Transverse colon (tissue), 4 donors: ENCODE measurements around the gene POLK. TPM values are rescaled to one million over a fixed set of nuclear protein-coding genes. Genes with fewer than 3 reads are reported as not detected.
"Not testable (repeated sequence)": the region's sequence is repeated elsewhere in the genome, so short reads cannot be mapped to it uniquely, and the experiment has no call there.

Source experiments
- DNase-seq: peaks from one replicate; pipeline ENCODE4 v3.0.0-alpha.2; 2019
- H3K27ac ChIP-seq, 4 donors: fragments of 200-600 bp; sonication (generic); 2 replicates each; pipeline ENCODE4 v1.5.1; 2016 to 2018; ENCODE audit warnings: inconsistent platforms in 4 of 4
- H3K27me3 ChIP-seq: fragments of 200-600 bp; sonication (generic); 2 replicates; pipeline ENCODE4 v1.5.1; 2017; ENCODE audit warnings: inconsistent platforms
- H3K36me3 ChIP-seq, 4 donors: fragments of 200-600 bp; sonication (generic); 2 replicates each; pipeline ENCODE4 v1.5.1; 2017 to 2019; ENCODE audit warnings: inconsistent platforms in 4 of 4
- H3K4me1 ChIP-seq, 4 donors: fragments of 200-600 bp; sonication (generic); 2 replicates each; pipeline ENCODE4 v1.5.1; 2017 to 2020; ENCODE audit warnings: inconsistent platforms in 4 of 4
- H3K4me3 ChIP-seq, 4 donors: fragments of 200-600 bp; sonication (generic); 1 replicate in 1 of 4; 2 replicates in 3 of 4; pipeline versions ENCODE4 v1.5.1 to v1.6.1; 2017 to 2019; ENCODE audit warnings: inconsistent platforms in 4 of 4
- H3K9me3 ChIP-seq, 2 donors: fragments of 200-600 bp; sonication (generic); 2 replicates each; pipeline ENCODE4 v1.5.1; 2017 to 2019; ENCODE audit warnings: inconsistent platforms in 2 of 2
- EP300 ChIP-seq: sonication (generic); formaldehyde crosslinking; IDR thresholded peaks from one replicate; pipeline ENCODE4 v1.6.1; 2017; ENCODE audit warnings: antibody characterized with exemption, low read depth
- POLR2A ChIP-seq: fragments of 450-650 bp; IDR thresholded peaks from one replicate; pipeline ENCODE4 v1.6.1; 2016; ENCODE audit warnings: antibody characterized with exemption, mild to moderate bottlenecking, moderate library complexity
- POLR2AphosphoS5 ChIP-seq, 3 donors: sonication (generic); formaldehyde crosslinking; IDR thresholded peaks; one replicate each; pipeline ENCODE4 v1.6.1; 2016; ENCODE audit warnings: antibody characterized with exemption in 3 of 3
- WGBS, 2 donors: methylation state at CpG; one replicate each; pipeline ENCODE4 v1.1.5; 2018; ENCODE audit warnings: low coverage in 1 of 2; 5-methylcytosine and 5-hydroxymethylcytosine counted together
- in situ Hi-C, 4 donors: fragments of 200-750 bp; cut with MboI; loops; one replicate each; pipeline versions ENCODE4 v1.15.0 to v1.15.1; 2017; ENCODE audit warnings: low sequenced_read_pairs in 3 of 4, low pct_ligation_motif_present in 1 of 4, low pct_unique_long_range_greater_than_20kb in 1 of 4
- intact Hi-C: fragments of 100-400 bp; cut with DNase I; formaldehyde crosslinking; loops from one replicate; pipeline ENCODE4 v1.15.1; 2023; ENCODE audit warnings: low total_unique reads
- total RNA-seq, 4 donors: library from RNA; depleted of rRNA; stranded (reverse); fragments of >200 nt; gene quantifications; one replicate each; pipeline ENCODE4 v1.1.0, GENCODE V29; 2016
- TF ChIP-seq, protein P1 (sequence below), 5 experiments: fragments of 200-600 bp in 3 of 5; fragments of 450-650 bp in 2 of 5; sonication (generic) in 3 of 5; IDR thresholded peaks; 1 replicate in 2 of 5; 2 replicates in 3 of 5; pipeline ENCODE4 v1.5.1; 2016 to 2017; ENCODE audit warnings: antibody characterized with exemption in 5 of 5, inconsistent platforms in 3 of 5, mild to moderate bottlenecking in 2 of 5, moderate library complexity in 1 of 5

The POLK gene
- total RNA-seq, 4 donors from 2014 or later: 5.4 to 30.2 (median 18.5) TPM

GRCh38 chr5:75484605-75485004 is 27.1 kb upstream of the POLK start:
- Histone ChIP-seq H3K27ac (no peak overlapping the region), H3K36me3 (peaks cover 0 to 4% (median 0%) of the 10 kb centered on the region in 4 donors), H3K27me3 (no peaks in the 10 kb centered on the region), H3K4me1 (no peaks in the 10 kb centered on the region), H3K4me3 (no peak overlapping the region), H3K9me3 (peaks cover 0 to 26% of the 10 kb centered on the region in 2 donors)
- in situ Hi-C loops (no loop called here), intact Hi-C loops (no loop called here)
- no peak for TF ChIP-seq EP300
- TF ChIP-seq, protein P1, sequence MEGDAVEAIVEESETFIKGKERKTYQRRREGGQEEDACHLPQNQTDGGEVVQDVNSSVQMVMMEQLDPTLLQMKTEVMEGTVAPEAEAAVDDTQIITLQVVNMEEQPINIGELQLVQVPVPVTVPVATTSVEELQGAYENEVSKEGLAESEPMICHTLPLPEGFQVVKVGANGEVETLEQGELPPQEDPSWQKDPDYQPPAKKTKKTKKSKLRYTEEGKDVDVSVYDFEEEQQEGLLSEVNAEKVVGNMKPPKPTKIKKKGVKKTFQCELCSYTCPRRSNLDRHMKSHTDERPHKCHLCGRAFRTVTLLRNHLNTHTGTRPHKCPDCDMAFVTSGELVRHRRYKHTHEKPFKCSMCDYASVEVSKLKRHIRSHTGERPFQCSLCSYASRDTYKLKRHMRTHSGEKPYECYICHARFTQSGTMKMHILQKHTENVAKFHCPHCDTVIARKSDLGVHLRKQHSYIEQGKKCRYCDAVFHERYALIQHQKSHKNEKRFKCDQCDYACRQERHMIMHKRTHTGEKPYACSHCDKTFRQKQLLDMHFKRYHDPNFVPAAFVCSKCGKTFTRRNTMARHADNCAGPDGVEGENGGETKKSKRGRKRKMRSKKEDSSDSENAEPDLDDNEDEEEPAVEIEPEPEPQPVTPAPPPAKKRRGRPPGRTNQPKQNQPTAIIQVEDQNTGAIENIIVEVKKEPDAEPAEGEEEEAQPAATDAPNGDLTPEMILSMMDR (IDR thresholded peaks at IDR 0.05): no peak
- DNase-seq: no peak
- 77 to 91% methylated on average over 1 of the region's 1 CpG for WGBS, 2 donors

DNA sequence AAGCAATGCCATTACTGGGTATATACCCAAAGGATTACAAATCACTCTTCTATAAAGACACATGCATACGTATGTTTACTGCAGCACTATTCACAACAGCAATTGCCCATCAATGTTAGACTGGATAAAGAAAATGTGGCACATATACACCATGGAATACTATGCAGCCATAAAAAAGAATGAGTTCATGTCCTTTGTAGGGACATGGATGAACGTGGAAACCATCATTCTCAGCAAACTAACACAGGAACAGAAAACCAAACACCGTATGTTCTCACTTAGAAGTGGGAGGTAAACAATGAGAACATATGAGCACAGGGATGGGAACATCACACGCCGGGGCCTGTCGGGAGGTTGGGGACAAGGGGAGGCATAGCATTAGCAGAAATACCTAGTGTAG is 21.8 kb upstream of the POLK start:
- peaks cover 0 to 22% (median 1%) of the 10 kb centered on the region in 4 donors for H3K36me3 ChIP-seq
- H3K27me3 ChIP-seq, H3K4me1 ChIP-seq, H3K4me3 ChIP-seq, H3K27ac ChIP-seq, DNase-seq, in situ Hi-C loops, intact Hi-C loops: not testable (repeated sequence)
- peaks cover 0 to 22% of the 10 kb centered on the region in 2 donors for H3K9me3 ChIP-seq
- 96 to 97% methylated on average over 6 of the region's 6 CpGs for WGBS, 2 donors

- 95 to 99% methylated on average over 2 of the region's 2 CpGs for WGBS, 2 donors
- Histone ChIP-seq H3K9me3 (peaks cover 0 to 15% of the 10 kb centered on the region in 2 donors), H3K27me3 (no peaks in the 10 kb centered on the region), H3K27ac (no peak overlapping the region), H3K4me1 (no peaks in the 10 kb centered on the region), H3K36me3 (peaks cover 0 to 22% (median 1%) of the 10 kb centered on the region in 4 donors), H3K4me3 (no peak overlapping the region)
- DNase-seq: no peak
- in situ Hi-C loops: no loop called here
- intact Hi-C loops: no loop called here
- TF ChIP-seq, protein P1 (IDR thresholded peaks at IDR 0.05): no peak
- no peak for TF ChIP-seq EP300
- TF ChIP-seq POLR2A: no peak
- TF ChIP-seq POLR2AphosphoS5 (IDR thresholded peaks at IDR 0.05): no peak
Observed at GRCh38 chr5:75491621-75492020, 20.1 kb upstream of the POLK start.

- Histone ChIP-seq H3K9me3 (no peaks in the 10 kb centered on the region), H3K4me3 (no peak overlapping the region), H3K27ac (no peak overlapping the region), H3K4me1 (no peaks in the 10 kb centered on the region), H3K36me3 (peaks cover 0 to 11% (median 1%) of the 10 kb centered on the region in 4 donors), H3K27me3 (no peaks in the 10 kb centered on the region)
- 90 to 94% methylated on average over 3 of the region's 3 CpGs for WGBS, 2 donors
- TF ChIP-seq, protein P1 (IDR thresholded peaks at IDR 0.05): no peak
- TF ChIP-seq POLR2AphosphoS5 (IDR thresholded peaks at IDR 0.05) (no peak), EP300 (no peak), POLR2A (no peak)
- intact Hi-C loops (no loop called here), in situ Hi-C loops (no loop called here)
- no peak for DNase-seq
Observed at GRCh38 chr5:75496026-75496425, 15.7 kb upstream of the POLK start.

GRCh38 chr5:75498208-75498777 is 13.4 kb upstream of the POLK start:
- in situ Hi-C loops: no loop called here
- DNase-seq: no peak
- WGBS, 2 donors: 98 to 100% methylated on average over 1 to 7 of the region's 7 CpGs
- TF ChIP-seq, protein P1 (IDR thresholded peaks at IDR 0.05): no peak
- TF ChIP-seq EP300 (no peak), POLR2A (no peak), POLR2AphosphoS5 (IDR thresholded peaks at IDR 0.05) (no peak)
- Histone ChIP-seq H3K4me3 (no peak overlapping the region), H3K27ac (no peak overlapping the region), H3K9me3 (no peaks in the 10 kb centered on the region), H3K36me3 (peaks cover 0 to 7% (median 0%) of the 10 kb centered on the region in 4 donors), H3K4me1 (no peaks in the 10 kb centered on the region), H3K27me3 (no peaks in the 10 kb centered on the region)
- intact Hi-C loops: no loop called here

- intact Hi-C loops: not testable (repeated sequence)
Observed at GRCh38 chr5:75498875-75499274, 12.8 kb upstream of the POLK start.

DNA sequence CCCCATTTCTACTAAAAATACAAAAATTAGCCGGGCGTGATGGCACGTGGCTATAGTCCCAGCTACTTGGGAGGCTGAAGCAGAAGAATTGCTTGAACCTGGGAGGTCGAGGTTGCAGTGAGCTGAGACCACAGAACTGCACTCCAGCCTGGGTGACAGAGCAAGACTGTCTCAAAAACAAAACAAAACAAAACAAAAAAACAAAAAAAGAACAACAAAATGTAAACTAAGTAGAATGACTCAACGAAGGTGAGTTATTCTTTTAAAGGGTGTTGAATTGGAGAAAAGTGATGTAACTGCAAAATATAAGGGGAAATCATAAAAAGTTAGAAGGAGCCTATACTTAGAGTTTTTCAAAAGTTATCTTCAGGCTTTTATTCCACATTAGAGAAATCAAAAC is 6.6 kb upstream of the POLK start:
- in situ Hi-C loops: loop anchor here in 1 of 4 donors (25.0 kb wide), 2 partner anchors 268 to 1943 kb away; partner anchors contain the start of genes ANKRA2, ANKRD31 and UTP15
- intact Hi-C loops, H3K4me3 ChIP-seq: not testable (repeated sequence)

More at GRCh38 chr5:75498875-75499274, 12.8 kb upstream of the POLK start:
- H3K9me3 ChIP-seq, in situ Hi-C loops, H3K27ac ChIP-seq, H3K27me3 ChIP-seq, H3K36me3 ChIP-seq, H3K4me1 ChIP-seq, DNase-seq, H3K4me3 ChIP-seq: not testable (repeated sequence)
- 100% methylated on average over 1 of the region's 1 CpG; no CpG with 5 or more reads in 1 of the 2 donors for WGBS, 2 donors

More for the DNA sequence above, 6.6 kb upstream of the POLK start:
- not testable (repeated sequence) for DNase-seq, H3K36me3 ChIP-seq, H3K9me3 ChIP-seq, H3K27ac ChIP-seq, H3K27me3 ChIP-seq
- peaks cover 0 to 27% (median 8%) of the 10 kb centered on the region in 4 donors for H3K4me1 ChIP-seq
- WGBS, 2 donors: 83 to 86% methylated on average over 2 to 5 of the region's 5 CpGs
